Measurements from ENCODE around the gene PCDHGB5. TPM values are rescaled to one million over a fixed set of nuclear protein-coding genes. Genes with fewer than 3 reads are reported as not detected.
"Not testable (repeated sequence)": the region's sequence is repeated elsewhere in the genome, so short reads cannot be mapped to it uniquely, and the experiment has no call there.

PCDHGB5 gene
- total RNA-seq, 1 experiment from 2014 or later: 3.6 TPM

GRCh38 chr5:141431286-141431685 lies 33.5 kb downstream of the PCDHGB5 start:
- no peak overlapping the region for H3K27ac ChIP-seq
- H3K9me3 ChIP-seq (replicated peaks): peaks cover 29% of the 10 kb centered on the region
- H3K36me3 ChIP-seq: no peaks in the 10 kb centered on the region
- DNase-seq (ENCODE audit: low read depth in 1 of 2, low spot score in 2 of 2): no peak
- H3K4me1 ChIP-seq (replicated peaks): no peaks in the 10 kb centered on the region
- no peaks in the 10 kb centered on the region for H3K27me3 ChIP-seq (replicated peaks)
- H3K4me3 ChIP-seq: no peak overlapping the region

GRCh38 chr5:141432308-141432707 lies 34.6 kb downstream of the PCDHGB5 start:
- H3K4me3 ChIP-seq; H3K27me3 ChIP-seq (replicated peaks); H3K4me1 ChIP-seq (replicated peaks); H3K27ac ChIP-seq; H3K36me3 ChIP-seq; DNase-seq (ENCODE audit: low read depth in 1 of 2, low spot score in 2 of 2): not testable (repeated sequence)
- peaks cover 26% of the 10 kb centered on the region for H3K9me3 ChIP-seq (replicated peaks)

GRCh38 chr5:141432726-141433125 lies 35.0 kb downstream of the PCDHGB5 start:
- not testable (repeated sequence) for H3K36me3 ChIP-seq; H3K4me1 ChIP-seq (replicated peaks); H3K27me3 ChIP-seq (replicated peaks); H3K4me3 ChIP-seq; H3K27ac ChIP-seq; DNase-seq (ENCODE audit: low read depth in 1 of 2, low spot score in 2 of 2)
- H3K9me3 ChIP-seq (replicated peaks): peaks cover 22% of the 10 kb centered on the region

- Histone ChIP-seq H3K27me3 (replicated peaks) (no peaks in the 10 kb centered on the region), H3K9me3 (replicated peaks) (peaks cover 19% of the 10 kb centered on the region), H3K4me1 (replicated peaks) (no peaks in the 10 kb centered on the region), H3K27ac (no peak overlapping the region), H3K4me3 (no peak overlapping the region), H3K36me3 (no peaks in the 10 kb centered on the region)
- no peak for DNase-seq (ENCODE audit: low read depth in 1 of 2, low spot score in 2 of 2)
These were observed 36.3 kb downstream of the PCDHGB5 start for GRCh38 chr5:141434006-141434405.

GRCh38 chr5:141437221-141437620 lies 39.5 kb downstream of the PCDHGB5 start:
- Histone ChIP-seq H3K27ac (no peak overlapping the region), H3K27me3 (replicated peaks) (no peaks in the 10 kb centered on the region), H3K36me3 (no peaks in the 10 kb centered on the region), H3K9me3 (replicated peaks) (peaks cover 9% of the 10 kb centered on the region), H3K4me3 (no peak overlapping the region), H3K4me1 (replicated peaks) (no peaks in the 10 kb centered on the region)
- DNase-seq (ENCODE audit: low read depth in 1 of 2, low spot score in 2 of 2): no peak

GRCh38 chr5:141439411-141440141 lies 41.8 kb downstream of the PCDHGB5 start:
- Histone ChIP-seq H3K27me3 (replicated peaks) (no peaks in the 10 kb centered on the region), H3K4me1 (replicated peaks) (no peaks in the 10 kb centered on the region), H3K9me3 (replicated peaks) (peaks cover 9% of the 10 kb centered on the region; the same call in 1 of the 2 replicates), H3K36me3 (no peaks in the 10 kb centered on the region), H3K4me3 (no peak overlapping the region), H3K27ac (no peak overlapping the region)
- no peak for DNase-seq (ENCODE audit: low read depth in 1 of 2, low spot score in 2 of 2)

GRCh38 chr5:141440341-141440740 lies 42.6 kb downstream of the PCDHGB5 start:
- Histone ChIP-seq H3K36me3 (no peaks in the 10 kb centered on the region), H3K27me3 (replicated peaks) (no peaks in the 10 kb centered on the region), H3K4me3 (no peak overlapping the region), H3K9me3 (replicated peaks) (peaks cover 9% of the 10 kb centered on the region; the same call in 1 of the 2 replicates), H3K27ac (no peak overlapping the region), H3K4me1 (replicated peaks) (no peaks in the 10 kb centered on the region)
- no peak for DNase-seq (ENCODE audit: low read depth in 1 of 2, low spot score in 2 of 2)

GRCh38 chr5:141441571-141442170 lies 43.9 kb downstream of the PCDHGB5 start:
- Histone ChIP-seq H3K9me3 (replicated peaks) (peaks cover 9% of the 10 kb centered on the region; the same call in 1 of the 2 replicates), H3K27me3 (replicated peaks) (no peaks in the 10 kb centered on the region), H3K4me1 (replicated peaks) (no peaks in the 10 kb centered on the region), H3K4me3 (no peak overlapping the region), H3K36me3 (no peaks in the 10 kb centered on the region), H3K27ac (no peak overlapping the region)
- no peak for DNase-seq (ENCODE audit: low read depth in 1 of 2, low spot score in 2 of 2)

Other genes starting within 250 kb of the PCDHGB5 start
- gene PCDHB6, start 247.9 kb upstream of the PCDHGB5 start, total RNA-seq (2014; rRNA removed; shearing (Covaris generic)): 0.29 and 0.50 TPM in 2 replicates
- gene PCDHB7, start 225.3 kb upstream of the PCDHGB5 start, total RNA-seq (2014; rRNA removed; shearing (Covaris generic)): 0.85 and 0.87 TPM in 2 replicates
- 0.75 and 1.8 TPM in 2 replicates for gene PCDHB8, start 220.2 kb upstream of the PCDHGB5 start, total RNA-seq (2014; rRNA removed; shearing (Covaris generic))
- 11.9 and 16.3 TPM in 2 replicates for gene PCDHB16, start 215.6 kb upstream of the PCDHGB5 start, total RNA-seq (2014; rRNA removed; shearing (Covaris generic))
- 2.7 and 3.8 TPM in 2 replicates for gene PCDHB9, start 210.8 kb upstream of the PCDHGB5 start, total RNA-seq (2014; rRNA removed; shearing (Covaris generic))
- gene PCDHB10, start 205.6 kb upstream of the PCDHGB5 start, total RNA-seq (2014; rRNA removed; shearing (Covaris generic)): 3.3 and 4.7 TPM in 2 replicates
- 0.34 TPM in 1 of 2 replicates, not detected in the other for gene PCDHB11, start 198.3 kb upstream of the PCDHGB5 start, total RNA-seq (2014; rRNA removed; shearing (Covaris generic))
- gene PCDHB12, start 189.2 kb upstream of the PCDHGB5 start, total RNA-seq (2014; rRNA removed; shearing (Covaris generic)): 1.8 and 6.2 TPM in 2 replicates
- 1.3 and 1.7 TPM in 2 replicates for gene PCDHB13, start 184.0 kb upstream of the PCDHGB5 start, total RNA-seq (2014; rRNA removed; shearing (Covaris generic))
- gene PCDHB14, start 174.6 kb upstream of the PCDHGB5 start, total RNA-seq (2014; rRNA removed; shearing (Covaris generic)): 18.6 and 28.4 TPM in 2 replicates
- gene PCDHB15, start 152.6 kb upstream of the PCDHGB5 start, total RNA-seq (2014; rRNA removed; shearing (Covaris generic)): 0.74 and 1.0 TPM in 2 replicates
- 0.11 and 0.75 TPM in 2 replicates for gene SLC25A2, start 93.9 kb upstream of the PCDHGB5 start, total RNA-seq (2014; rRNA removed; shearing (Covaris generic))
- 147 and 154 TPM in 2 replicates for gene TAF7, start 77.2 kb upstream of the PCDHGB5 start, total RNA-seq (2014; rRNA removed; shearing (Covaris generic))
- 2.2 and 3.1 TPM in 2 replicates for gene PCDHGA1, start 67.4 kb upstream of the PCDHGB5 start, total RNA-seq (2014; rRNA removed; shearing (Covaris generic))
- gene PCDHGA2, start 59.2 kb upstream of the PCDHGB5 start, total RNA-seq (2014; rRNA removed; shearing (Covaris generic)): 1.2 and 2.1 TPM in 2 replicates
- gene PCDHGA3, start 54.1 kb upstream of the PCDHGB5 start, total RNA-seq (2014; rRNA removed; shearing (Covaris generic)): 0.26 TPM in 1 of 2 replicates, not detected in the other
- gene PCDHGB1, start 47.8 kb upstream of the PCDHGB5 start, total RNA-seq (2014; rRNA removed; shearing (Covaris generic)): 0.79 TPM in 1 of 2 replicates, not detected in the other
- 1.2 and 1.7 TPM in 2 replicates for gene PCDHGA4, start 42.9 kb upstream of the PCDHGB5 start, total RNA-seq (2014; rRNA removed; shearing (Covaris generic))
- 3.8 TPM in 1 of 2 replicates, not detected in the other for gene PCDHGB2, start 38.0 kb upstream of the PCDHGB5 start, total RNA-seq (2014; rRNA removed; shearing (Covaris generic))
- 0.76 and 1.8 TPM in 2 replicates for gene PCDHGA5, start 33.8 kb upstream of the PCDHGB5 start, total RNA-seq (2014; rRNA removed; shearing (Covaris generic))
- 1.1 TPM in 1 of 2 replicates, not detected in the other for gene PCDHGB3, start 27.7 kb upstream of the PCDHGB5 start, total RNA-seq (2014; rRNA removed; shearing (Covaris generic))
- gene PCDHGA6, start 24.1 kb upstream of the PCDHGB5 start, total RNA-seq (2014; rRNA removed; shearing (Covaris generic)): 0.38 and 1.4 TPM in 2 replicates
- gene PCDHGA7, start 15.2 kb upstream of the PCDHGB5 start, total RNA-seq (2014; rRNA removed; shearing (Covaris generic)): 0.82 and 0.91 TPM in 2 replicates
- gene PCDHGB4, start 10.2 kb upstream of the PCDHGB5 start, total RNA-seq (2014; rRNA removed; shearing (Covaris generic)): 0.09 and 0.18 TPM in 2 replicates
- 0.32 and 1.1 TPM in 2 replicates for gene PCDHGA8, start 5.3 kb upstream of the PCDHGB5 start, total RNA-seq (2014; rRNA removed; shearing (Covaris generic))
- 0.55 TPM in 1 of 2 replicates, not detected in the other for gene PCDHGA9, start 4.8 kb downstream of the PCDHGB5 start, total RNA-seq (2014; rRNA removed; shearing (Covaris generic))
- gene PCDHGB6, start 10.1 kb downstream of the PCDHGB5 start, total RNA-seq (2014; rRNA removed; shearing (Covaris generic)): 1.2 and 1.3 TPM in 2 replicates
- 1.2 and 2.9 TPM in 2 replicates for gene PCDHGA10, start 15.0 kb downstream of the PCDHGB5 start, total RNA-seq (2014; rRNA removed; shearing (Covaris generic))
- 1.8 and 2.6 TPM in 2 replicates for gene PCDHGB7, start 19.7 kb downstream of the PCDHGB5 start, total RNA-seq (2014; rRNA removed; shearing (Covaris generic))
- gene PCDHGA11, start 23.1 kb downstream of the PCDHGB5 start, total RNA-seq (2014; rRNA removed; shearing (Covaris generic)): 0.22 and 0.32 TPM in 2 replicates
- gene PCDHGA12, start 32.6 kb downstream of the PCDHGB5 start, total RNA-seq (2014; rRNA removed; shearing (Covaris generic)): 0.34 TPM in 1 of 2 replicates, not detected in the other
- 45.5 and 57.8 TPM in 2 replicates for gene PCDHGC3, start 78.0 kb downstream of the PCDHGB5 start, total RNA-seq (2014; rRNA removed; shearing (Covaris generic))
- gene PCDHGC4, start 87.1 kb downstream of the PCDHGB5 start, total RNA-seq (2014; rRNA removed; shearing (Covaris generic)): 0.22 and 0.39 TPM in 2 replicates
- 0.21 TPM in 1 of 2 replicates, not detected in the other for gene PCDHGC5, start 91.1 kb downstream of the PCDHGB5 start, total RNA-seq (2014; rRNA removed; shearing (Covaris generic))
- gene DIAPH1, start 221.1 kb downstream of the PCDHGB5 start, total RNA-seq (2014; rRNA removed; shearing (Covaris generic)): 44.5 and 48.7 TPM in 2 replicates
- 85.9 and 93.9 TPM in 2 replicates for gene HDAC3, start 238.9 kb downstream of the PCDHGB5 start, total RNA-seq (2014; rRNA removed; shearing (Covaris generic))
- 5.8 and 10.1 TPM in 2 replicates for gene RELL2, start 239.1 kb downstream of the PCDHGB5 start, total RNA-seq (2014; rRNA removed; shearing (Covaris generic))